Hematopoietic multipotent progenitor cell treated with erythropoietin and hydrocortisone succinate and interleukin-3 and kit ligand, for 4 days (in vitro differentiated cells): ENCODE data around the gene MVB12A.

Source experiments
- DNase-seq: peaks from one replicate; pipeline ENCODE4 v3.0.0-alpha.2; 2015

Gene MVB12A

GRCh38 chr19:17405250-17406045 is 14.4 kb upstream of the MVB12A start, which contains the start of gene BST2:
Gene BST2 (minus strand): TSS chr19:17405630. CDS start chr19:17405575, 55 bp downstream.
- DNase-seq, result peak; percentile 91

GRCh38 chr19:17406046-17406886 is 13.6 kb upstream of the MVB12A start:
- peak; percentile 93 for DNase-seq

- no peak for DNase-seq
These were observed 13.0 kb upstream of the MVB12A start for GRCh38 chr19:17406887-17407196.

GRCh38 chr19:17409990-17410389 is 9.9 kb upstream of the MVB12A start:
- no peak for DNase-seq

- DNase-seq, result no peak
These were observed 8.0 kb upstream of the MVB12A start for GRCh38 chr19:17411801-17412200.

- DNase-seq, result no peak
These were observed 5.8 kb upstream of the MVB12A start for GRCh38 chr19:17414097-17414496.

GRCh38 chr19:17415121-17415520 is 4.7 kb upstream of the MVB12A start:
- DNase-seq, result no peak

GRCh38 chr19:17418710-17419109 is 1.1 kb upstream of the MVB12A start:
- DNase-seq, result no peak

GRCh38 chr19:17419154-17419620 is 660 bp upstream of the MVB12A start:
- DNase-seq, result no peak

GRCh38 chr19:17420475-17420924 is 653 bp downstream of the MVB12A start:
- peak; percentile 83 for DNase-seq

- DNase-seq, result no peak
These were observed 2.1 kb downstream of the MVB12A start for GRCh38 chr19:17421942-17422341.

GRCh38 chr19:17423429-17424208 is 3.8 kb downstream of the MVB12A start:
- DNase-seq, result no peak

- DNase-seq, result peak; percentile 86
These were observed 5.0 kb downstream of the MVB12A start for GRCh38 chr19:17424743-17425365.

GRCh38 chr19:17429641-17430113 is 9.8 kb downstream of the MVB12A start:
- DNase-seq, result no peak

GRCh38 chr19:17431417-17431816 is 11.6 kb downstream of the MVB12A start:
- DNase-seq, result no peak

- DNase-seq, result no peak
These were observed 15.4 kb downstream of the MVB12A start for GRCh38 chr19:17435218-17435617.

- DNase-seq, result no peak
These were observed 16.4 kb downstream of the MVB12A start for GRCh38 chr19:17436094-17436873.

GRCh38 chr19:17436874-17437267 is 17.0 kb downstream of the MVB12A start:
- no peak for DNase-seq

GRCh38 chr19:17441241-17442021 is 21.6 kb downstream of the MVB12A start:
- DNase-seq, result peak; percentile 63

GRCh38 chr19:17445526-17446165 is 25.8 kb downstream of the MVB12A start:
- no peak for DNase-seq
